Suppressor macrophage treated with lipopolysaccharide for 4 hours (primary cell): Measurements from ENCODE around the gene GDPD4.

ENCODE experiments used
- DNase-seq: peaks from one replicate; pipeline ENCODE4 v3.0.0-alpha.2; 2020

GDPD4 gene

GRCh38 chr11:77294040-77294439 is 7.4 kb downstream of the GDPD4 start:
- DNase-seq: no peak

GRCh38 chr11:77289737-77290136 is 11.7 kb downstream of the GDPD4 start:
- no peak for DNase-seq

DNA sequence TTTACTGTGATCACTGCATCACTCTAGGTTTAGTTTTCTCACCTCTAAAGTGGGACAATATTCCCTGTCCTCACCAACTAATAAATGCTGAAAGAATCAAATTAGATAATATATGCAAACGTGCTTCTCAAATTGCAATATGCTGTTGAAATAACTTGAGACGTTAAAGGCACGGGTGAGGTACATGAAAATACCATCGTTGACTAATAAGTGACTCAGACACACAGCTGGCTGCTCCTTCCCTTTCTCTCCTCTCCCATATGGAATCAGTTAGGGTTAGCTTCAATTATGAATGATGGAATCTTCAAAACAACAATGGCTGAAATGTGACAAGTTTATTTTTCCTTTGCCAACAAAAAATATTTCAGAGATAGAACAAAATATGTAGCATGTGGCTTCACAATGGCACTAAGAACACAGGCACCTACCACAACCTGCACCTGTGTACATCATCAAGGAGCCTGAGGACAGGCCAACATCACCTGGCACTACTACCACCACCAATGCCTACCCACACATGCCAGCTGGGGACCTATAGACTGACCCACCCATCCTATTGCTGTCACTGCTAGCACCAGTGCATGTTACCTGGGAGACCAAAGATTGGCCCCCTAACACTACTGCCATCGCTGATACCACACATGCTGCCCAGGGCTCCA is 13.7 kb downstream of the GDPD4 start:
- no peak for DNase-seq

DNA sequence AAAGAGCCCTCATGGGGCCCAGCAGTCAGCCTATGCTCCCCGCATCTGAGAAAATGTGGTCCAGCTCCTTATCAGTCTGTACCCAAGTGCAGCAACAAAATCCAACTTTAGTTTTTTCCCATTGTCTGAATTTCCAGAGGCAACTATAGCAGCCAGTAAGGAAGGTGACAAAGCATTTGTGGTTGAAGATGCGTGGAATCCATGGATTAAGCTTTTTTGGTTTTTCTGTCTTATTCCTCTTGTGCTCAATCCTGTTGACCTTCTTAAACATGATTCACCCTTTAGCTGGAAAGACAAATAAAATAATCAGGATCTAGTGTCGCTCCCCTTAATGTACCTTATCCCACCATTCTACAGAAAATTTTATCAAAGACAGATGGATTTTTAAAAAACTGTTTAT is 14.3 kb downstream of the GDPD4 start:
- no peak for DNase-seq

GRCh38 chr11:77284476-77285468 is 16.7 kb downstream of the GDPD4 start:
- no peak for DNase-seq

GRCh38 chr11:77283101-77283500 is 18.4 kb downstream of the GDPD4 start:
- DNase-seq: no peak

GRCh38 chr11:77278595-77279506 is 22.6 kb downstream of the GDPD4 start:
- DNase-seq: peak; percentile 3

DNA sequence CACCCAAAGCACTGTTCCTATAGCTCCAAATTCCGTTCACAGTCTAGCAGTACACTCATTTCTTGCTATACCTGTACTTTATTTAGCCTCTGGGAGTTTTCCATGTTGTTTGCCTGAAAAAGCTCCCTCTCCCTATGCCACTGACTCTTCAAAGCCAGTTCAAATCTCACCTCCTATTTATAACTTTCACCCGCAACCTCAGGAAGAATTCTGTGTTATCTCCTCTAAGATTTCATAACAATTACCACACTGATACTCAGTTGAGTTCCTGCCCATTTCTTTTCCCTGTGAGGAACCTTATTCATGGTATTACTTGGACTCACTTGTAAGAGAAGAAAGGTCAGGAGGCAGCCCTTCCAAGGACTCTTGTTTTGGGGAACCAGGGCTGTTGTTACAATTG is 25.2 kb downstream of the GDPD4 start:
- no peak for DNase-seq

DNA sequence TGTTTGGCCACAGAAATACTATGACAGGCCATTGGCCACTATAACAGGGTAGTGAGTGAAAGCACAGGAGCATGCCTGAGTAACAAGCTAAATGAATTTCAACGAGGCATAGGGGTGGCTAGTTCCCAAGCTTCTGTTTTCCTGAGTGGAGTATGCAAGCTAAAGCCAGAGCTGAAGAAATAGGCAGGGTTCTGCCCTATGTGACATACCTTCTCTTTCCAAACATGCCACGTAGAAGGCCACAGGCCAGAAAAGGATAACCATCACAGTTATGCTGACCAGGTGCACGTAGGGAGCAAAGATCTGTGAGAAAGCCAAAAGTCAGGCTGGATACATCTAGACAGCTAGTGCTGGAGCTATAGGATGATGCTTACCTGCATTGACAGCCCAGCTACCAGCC is 30.6 kb downstream of the GDPD4 start:
- DNase-seq: no peak

DNA sequence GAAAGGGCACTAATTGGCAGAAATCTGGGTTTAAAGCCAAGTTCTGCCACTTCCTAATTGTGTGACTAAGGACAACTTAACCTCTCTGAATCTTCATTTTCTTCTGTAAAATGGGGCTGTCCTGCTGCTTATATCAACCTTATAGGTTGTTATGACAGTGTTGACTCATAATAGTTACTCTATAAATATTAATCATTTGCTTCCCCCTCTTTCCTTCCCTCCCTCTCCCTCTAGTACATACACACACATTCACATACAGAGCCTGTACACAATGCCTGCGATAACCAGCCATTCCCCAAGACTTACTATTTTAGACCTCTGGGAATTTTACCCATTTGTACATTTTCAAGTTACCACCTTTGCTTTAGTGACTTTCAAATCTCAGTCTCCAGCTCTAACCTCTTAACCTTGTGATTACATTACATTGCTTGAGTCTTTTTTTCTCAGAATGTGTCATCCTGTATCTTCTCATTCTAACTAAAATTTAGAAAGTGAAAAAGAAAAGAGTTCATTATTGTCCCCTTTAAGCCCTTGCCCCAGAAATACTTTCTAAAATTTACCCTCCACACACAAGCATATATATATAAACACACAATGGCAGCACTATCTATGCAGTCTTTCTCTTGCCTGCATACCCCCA is 31.9 kb downstream of the GDPD4 start:
- DNase-seq: no peak

- DNase-seq: no peak
These were observed 33.5 kb downstream of the GDPD4 start for GRCh38 chr11:77267962-77268361.

DNA sequence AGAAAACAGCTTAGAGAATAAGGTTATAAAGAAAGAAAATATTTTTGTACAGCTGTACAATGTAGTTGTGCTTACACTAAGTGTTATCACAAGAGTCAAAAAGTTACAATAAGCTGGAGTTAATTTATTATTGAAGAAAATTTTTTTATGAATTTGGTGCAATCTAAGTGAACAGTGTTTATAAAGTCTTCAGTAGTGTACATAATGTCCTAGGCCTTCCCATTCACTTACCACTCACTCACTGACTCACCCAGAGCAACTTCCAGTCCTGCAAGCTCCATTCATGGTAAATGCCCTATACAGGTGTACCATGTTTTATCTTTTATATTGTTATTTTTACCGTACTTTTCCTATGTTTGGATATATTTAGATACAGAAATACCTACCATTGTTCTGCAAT is 34.7 kb downstream of the GDPD4 start:
- no peak for DNase-seq

DNA sequence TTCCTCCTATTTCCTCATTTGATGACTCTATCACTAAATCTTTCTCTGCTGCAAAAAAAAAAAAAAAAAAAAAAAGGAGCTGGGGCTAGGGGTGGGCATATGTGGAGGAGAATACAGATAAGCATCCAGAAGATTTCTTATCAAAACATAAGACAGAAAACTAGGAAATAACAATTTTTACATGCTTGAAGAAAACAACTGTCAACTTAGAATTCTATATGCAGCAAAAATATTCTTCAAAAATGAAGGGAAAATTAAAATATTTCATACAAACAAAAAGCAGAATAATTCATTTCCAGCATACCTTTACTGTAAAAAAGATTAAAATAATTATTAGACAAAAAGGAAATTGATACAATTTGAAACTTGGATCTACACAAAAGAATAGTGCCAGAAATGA is 38.7 kb downstream of the GDPD4 start:
- DNase-seq: no peak

DNA sequence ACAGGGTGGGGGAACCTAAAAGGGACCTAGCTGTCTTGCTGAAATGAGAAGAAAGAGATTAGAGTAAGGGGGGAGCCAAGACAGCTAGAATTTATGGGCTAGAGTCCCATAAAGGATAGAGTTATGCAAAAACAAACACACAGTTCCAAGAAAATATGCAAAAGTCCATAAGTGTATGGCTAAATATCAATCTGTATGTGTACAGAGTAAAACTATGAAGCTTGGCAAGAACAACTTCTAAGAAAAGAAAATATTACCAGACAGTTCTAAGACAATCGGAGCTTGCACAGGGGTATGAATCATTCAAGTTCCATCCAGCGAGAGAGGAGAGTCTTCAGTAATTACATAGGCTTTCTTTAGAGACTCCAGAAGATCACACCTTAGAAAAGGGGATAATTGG is 41.8 kb downstream of the GDPD4 start:
- no peak for DNase-seq

DNA sequence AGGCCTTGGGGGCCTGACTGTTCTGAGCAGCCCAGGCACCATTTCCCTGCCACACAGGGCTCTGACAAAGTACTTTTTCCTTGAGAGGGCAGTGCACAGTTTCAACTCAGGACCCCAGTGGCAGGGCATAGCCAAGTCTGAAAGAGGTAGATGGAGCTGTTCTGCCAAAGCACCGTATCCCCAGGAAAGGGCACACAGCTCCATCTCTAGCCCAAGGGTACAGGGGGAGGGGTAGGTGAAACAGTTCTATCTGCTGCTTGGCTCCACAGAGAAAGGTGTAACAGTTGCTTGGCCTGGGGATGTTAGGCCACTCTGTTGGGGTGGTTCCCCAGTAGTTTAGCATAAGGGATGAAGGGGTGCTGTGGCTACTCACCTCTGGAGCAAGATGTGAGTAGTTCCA is 47.8 kb downstream of the GDPD4 start:
- no peak for DNase-seq

DNA sequence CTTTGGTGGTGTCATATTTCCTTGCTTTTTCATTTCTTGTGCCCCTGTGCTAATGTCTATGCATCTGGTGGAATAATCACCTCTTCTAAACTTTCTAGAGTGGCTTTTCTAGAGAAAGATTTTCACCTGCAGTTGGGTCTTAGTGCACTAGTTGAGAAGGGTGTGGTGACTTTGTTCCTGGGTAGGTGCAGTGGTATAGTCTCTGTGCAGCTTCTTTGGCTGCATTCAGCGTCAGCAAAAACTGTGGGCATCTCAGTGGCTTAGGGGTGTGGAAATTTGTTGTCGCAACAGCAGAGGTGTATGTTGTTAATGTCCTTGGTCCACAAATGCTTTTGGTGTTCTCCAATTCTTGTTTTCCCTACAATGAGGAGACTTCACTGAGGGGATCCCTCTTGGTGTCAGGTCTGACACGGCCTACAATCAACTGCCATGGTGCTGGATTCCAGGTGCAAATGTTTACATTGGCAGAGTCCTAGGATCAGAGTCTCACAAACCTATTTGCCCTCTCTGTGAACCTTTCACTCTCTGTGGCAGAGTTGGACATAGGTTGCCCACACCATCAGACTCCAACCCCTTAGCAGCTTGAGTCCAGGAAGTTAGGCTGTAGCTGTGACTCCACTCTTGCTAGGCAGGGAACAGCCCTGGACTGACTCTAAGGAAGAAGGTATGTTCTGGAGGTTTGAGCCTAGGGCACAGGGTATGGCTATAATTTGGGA is 48.8 kb downstream of the GDPD4 start:
- no peak for DNase-seq

DNA sequence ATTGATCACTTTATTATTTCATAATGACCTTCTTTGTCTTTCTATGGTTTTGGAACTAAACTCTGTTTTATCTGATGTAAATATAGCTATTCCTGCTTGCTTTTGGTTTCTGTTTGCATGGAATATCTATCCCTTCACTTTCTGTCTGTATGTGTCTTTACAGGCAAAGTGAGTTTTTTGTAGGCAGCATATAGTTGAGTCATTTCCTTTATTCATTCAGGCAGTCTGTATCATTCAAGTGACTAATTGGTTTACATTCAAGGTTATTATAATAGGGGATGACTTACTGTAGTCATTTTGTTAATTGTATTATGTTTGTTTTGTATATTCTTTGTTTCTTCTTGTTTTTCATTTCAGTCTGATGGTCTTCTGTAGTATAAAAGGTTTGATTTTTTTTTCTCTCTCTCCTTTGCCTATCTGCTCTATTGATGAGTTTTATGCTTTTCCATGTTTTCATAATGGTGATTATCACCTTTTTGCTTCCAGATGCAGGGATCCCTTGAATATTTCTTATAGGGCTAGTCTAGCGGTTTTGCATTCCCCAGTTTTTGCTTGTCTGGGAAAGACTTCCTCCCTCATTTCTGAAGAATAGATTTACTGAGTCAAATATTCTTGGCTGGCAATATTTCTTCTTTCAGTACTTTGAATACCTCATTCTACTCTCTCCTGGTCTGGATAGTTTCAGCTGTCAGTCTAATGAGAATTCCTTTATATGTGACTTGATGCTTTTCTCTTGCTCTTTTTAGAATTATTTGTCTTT is 50.4 kb downstream of the GDPD4 start:
- peak; percentile 68 for DNase-seq

DNA sequence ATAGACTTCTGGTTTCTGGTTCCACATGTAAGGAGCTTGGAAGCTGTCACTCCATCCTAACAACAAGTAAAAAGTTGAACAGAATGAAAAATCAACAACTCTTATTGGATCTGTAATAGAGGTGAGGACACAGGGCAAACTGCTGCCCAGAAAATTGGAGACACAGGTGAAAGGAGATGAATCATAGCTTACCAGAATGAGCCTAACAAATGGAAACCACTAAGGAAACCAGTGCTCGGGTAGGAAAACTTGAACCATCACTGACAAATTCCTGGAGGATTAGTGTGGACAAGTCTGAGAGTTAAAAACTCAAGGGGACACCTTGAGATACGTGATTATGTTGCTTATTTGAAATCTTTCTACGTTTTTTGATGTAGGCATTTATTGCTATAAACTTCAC is 52.1 kb downstream of the GDPD4 start:
- no peak for DNase-seq

GRCh38 chr11:77244277-77245027 is 57.0 kb downstream of the GDPD4 start:
- peak; percentile 5 for DNase-seq

DNA sequence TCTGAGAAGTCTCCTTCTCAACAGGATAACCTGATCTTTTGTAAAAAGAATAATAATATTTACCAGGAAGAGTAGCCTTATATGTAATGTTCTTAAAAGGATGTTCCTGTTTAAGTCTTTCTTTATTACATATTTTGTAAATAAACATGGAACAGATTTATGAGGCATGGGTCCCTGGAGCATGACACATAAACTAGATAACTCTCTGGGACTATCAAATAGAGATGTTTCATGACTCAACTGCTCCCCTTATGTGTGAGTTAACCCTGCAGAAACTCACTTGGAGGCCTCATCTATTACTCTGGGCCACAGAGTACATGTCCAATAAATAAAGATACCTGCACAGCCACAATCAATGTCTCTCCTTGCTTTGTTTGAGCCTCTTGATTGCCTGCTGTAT is 64.6 kb downstream of the GDPD4 start:
- DNase-seq: no peak
